HUES64 (cell line): ENCODE data around the gene TBC1D22A.

Experiments
- H3K27ac ChIP-seq: 2 replicates; pipeline ENCODE4 v1.7.0; 2013; ENCODE audit warnings: low read depth, low read length, inconsistent platforms
- H3K27me3 ChIP-seq: 2 replicates; pipeline ENCODE4 v1.6.1; 2013; ENCODE audit warnings: mild to moderate bottlenecking, low read length; ENCODE audit not compliant: insufficient read depth
- H3K36me3 ChIP-seq: 2 replicates; pipeline ENCODE4 v1.6.1; 2013; ENCODE audit warnings: mild to moderate bottlenecking, low read length; ENCODE audit not compliant: insufficient read depth
- H3K4me1 ChIP-seq: 2 replicates; pipeline ENCODE4 v1.6.1; 2013; ENCODE audit warnings: mild to moderate bottlenecking, low read length, moderate library complexity; ENCODE audit not compliant: insufficient read depth
- H3K4me3 ChIP-seq: 2 replicates; pipeline ENCODE4 v1.5.1; 2013; ENCODE audit warnings: mild to moderate bottlenecking, low read length, moderate library complexity
- H3K9ac ChIP-seq: 2 replicates; pipeline ENCODE4 v1.6.1; 2013; ENCODE audit warnings: mild to moderate bottlenecking, low read depth, low read length
- H3K9me3 ChIP-seq: 2 replicates; pipeline ENCODE4 v1.6.1; 2013; ENCODE audit warnings: low read depth, low read length; ENCODE audit not compliant: insufficient read depth
- WGBS: fragments of 150-250, 120-280 bp; methylation state at CpG from one replicate; pipeline ENCODE4 v1.1.7; 2013; ENCODE audit warnings: missing lambda C conversion rate; 5-methylcytosine and 5-hydroxymethylcytosine counted together

Gene TBC1D22A

DNA sequence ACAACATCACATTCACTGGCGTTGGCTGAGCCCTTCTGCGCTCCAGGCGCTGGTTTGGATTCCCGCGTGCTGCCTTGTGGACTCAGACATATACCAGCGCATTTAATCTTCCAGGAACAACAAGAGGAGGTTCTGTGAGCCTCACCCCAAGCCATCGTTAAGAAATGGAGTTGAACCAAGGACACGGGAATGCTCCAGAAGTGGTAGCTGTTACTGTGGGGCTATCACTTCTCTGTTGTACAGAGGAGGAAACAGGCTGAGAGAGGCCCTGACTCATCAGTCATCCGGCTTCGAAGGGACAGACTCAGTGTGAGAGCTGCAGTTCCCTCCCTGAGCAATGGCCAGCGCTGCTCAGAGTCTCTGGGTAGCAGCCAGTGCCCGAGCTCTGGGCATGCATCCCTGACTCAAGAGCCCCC, 291.3 kb downstream of the TBC1D22A start:
- no peaks in the 10 kb centered on the region for H3K36me3 ChIP-seq
- H3K9ac ChIP-seq: no peak overlapping the region
- no peaks in the 10 kb centered on the region for H3K9me3 ChIP-seq
- WGBS: 92% methylated on average over 12 of the region's 12 CpGs
- H3K4me3 ChIP-seq: no peak overlapping the region
- peaks cover 6% of the 10 kb centered on the region; the same call in 1 of the 2 replicates for H3K4me1 ChIP-seq
- H3K27ac ChIP-seq: no peak overlapping the region
- H3K27me3 ChIP-seq: no peaks in the 10 kb centered on the region

- Histone ChIP-seq H3K36me3 (no peaks in the 10 kb centered on the region), H3K4me1 (peaks cover 6% of the 10 kb centered on the region; the same call in 1 of the 2 replicates), H3K9me3 (no peaks in the 10 kb centered on the region), H3K27ac (no peak overlapping the region), H3K9ac (no peak overlapping the region), H3K27me3 (no peaks in the 10 kb centered on the region), H3K4me3 (no peak overlapping the region)
- 94% methylated on average over 28 of the region's 28 CpGs for WGBS
These were observed 292.0 kb downstream of the TBC1D22A start for GRCh38 chr22:47054231-47055072.

GRCh38 chr22:47055073-47055355, 292.6 kb downstream of the TBC1D22A start:
- 95% methylated on average over 5 of the region's 5 CpGs for WGBS
- H3K27ac ChIP-seq: no peak overlapping the region
- no peak overlapping the region for H3K9ac ChIP-seq

DNA sequence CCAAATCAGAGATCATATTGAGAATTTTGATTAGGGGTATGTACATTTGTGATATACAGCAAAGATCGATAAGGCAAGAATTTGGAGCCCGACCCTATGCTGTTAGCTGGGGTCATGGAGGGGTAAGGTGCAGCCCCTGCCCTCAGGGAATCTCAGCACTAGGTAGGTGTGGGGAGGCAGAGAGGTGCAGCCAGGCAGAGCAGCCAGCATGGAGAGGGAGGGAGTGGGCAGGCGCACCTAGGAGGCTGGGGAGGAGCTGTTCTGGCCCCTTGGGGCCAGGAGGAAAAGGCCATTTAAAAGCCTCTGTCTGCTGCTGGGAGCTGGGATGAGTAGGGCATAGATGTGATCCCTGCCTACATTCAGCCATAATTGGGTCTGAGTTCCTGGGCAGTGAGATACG, 293.0 kb downstream of the TBC1D22A start:
- no peak overlapping the region for H3K27ac ChIP-seq
- no peaks in the 10 kb centered on the region for H3K27me3 ChIP-seq
- 97% methylated on average over 4 of the region's 4 CpGs for WGBS
- H3K9me3 ChIP-seq: no peaks in the 10 kb centered on the region
- no peaks in the 10 kb centered on the region for H3K36me3 ChIP-seq
- H3K9ac ChIP-seq: no peak overlapping the region
- peaks cover 6% of the 10 kb centered on the region; the same call in 1 of the 2 replicates for H3K4me1 ChIP-seq
- H3K4me3 ChIP-seq: no peak overlapping the region

More at GRCh38 chr22:47055073-47055355, 292.6 kb downstream of the TBC1D22A start:
- H3K4me3 ChIP-seq: no peak overlapping the region
- H3K4me1 ChIP-seq: peaks cover 6% of the 10 kb centered on the region; the same call in 1 of the 2 replicates
- no peaks in the 10 kb centered on the region for H3K36me3 ChIP-seq
- H3K27me3 ChIP-seq: no peaks in the 10 kb centered on the region
- no peaks in the 10 kb centered on the region for H3K9me3 ChIP-seq

DNA sequence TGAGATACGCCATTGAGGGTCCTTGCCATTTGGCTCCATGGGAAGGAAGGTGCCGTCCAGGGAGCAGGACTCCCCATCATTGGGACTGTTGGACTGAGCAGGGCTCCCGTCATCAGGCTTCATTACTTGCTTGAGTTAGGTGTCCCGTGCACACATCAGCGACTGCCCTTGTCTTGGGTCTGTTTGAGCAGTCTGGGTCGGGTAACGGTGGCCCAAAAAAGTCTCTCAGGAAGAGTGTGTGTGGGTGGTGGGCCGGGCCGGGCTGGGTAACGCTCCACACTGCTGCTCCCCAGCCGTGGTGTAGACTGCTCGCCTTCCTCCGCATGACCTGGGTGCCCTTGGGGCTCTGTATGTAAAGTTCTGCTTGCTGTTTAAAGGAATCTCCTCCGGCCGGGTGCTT, 293.5 kb downstream of the TBC1D22A start:
- H3K36me3 ChIP-seq: no peaks in the 10 kb centered on the region
- 93% methylated on average over 15 of the region's 15 CpGs for WGBS

GRCh38 chr22:47056361-47056760, 293.9 kb downstream of the TBC1D22A start:
- 96% methylated on average over 9 of the region's 9 CpGs for WGBS

More for the DNA sequence above, 293.5 kb downstream of the TBC1D22A start:
- H3K27me3 ChIP-seq: no peaks in the 10 kb centered on the region
- no peak overlapping the region for H3K9ac ChIP-seq
- H3K27ac ChIP-seq: no peak overlapping the region
- no peaks in the 10 kb centered on the region for H3K9me3 ChIP-seq
- H3K4me1 ChIP-seq: peaks cover 6% of the 10 kb centered on the region; the same call in 1 of the 2 replicates
- no peak overlapping the region for H3K4me3 ChIP-seq

DNA sequence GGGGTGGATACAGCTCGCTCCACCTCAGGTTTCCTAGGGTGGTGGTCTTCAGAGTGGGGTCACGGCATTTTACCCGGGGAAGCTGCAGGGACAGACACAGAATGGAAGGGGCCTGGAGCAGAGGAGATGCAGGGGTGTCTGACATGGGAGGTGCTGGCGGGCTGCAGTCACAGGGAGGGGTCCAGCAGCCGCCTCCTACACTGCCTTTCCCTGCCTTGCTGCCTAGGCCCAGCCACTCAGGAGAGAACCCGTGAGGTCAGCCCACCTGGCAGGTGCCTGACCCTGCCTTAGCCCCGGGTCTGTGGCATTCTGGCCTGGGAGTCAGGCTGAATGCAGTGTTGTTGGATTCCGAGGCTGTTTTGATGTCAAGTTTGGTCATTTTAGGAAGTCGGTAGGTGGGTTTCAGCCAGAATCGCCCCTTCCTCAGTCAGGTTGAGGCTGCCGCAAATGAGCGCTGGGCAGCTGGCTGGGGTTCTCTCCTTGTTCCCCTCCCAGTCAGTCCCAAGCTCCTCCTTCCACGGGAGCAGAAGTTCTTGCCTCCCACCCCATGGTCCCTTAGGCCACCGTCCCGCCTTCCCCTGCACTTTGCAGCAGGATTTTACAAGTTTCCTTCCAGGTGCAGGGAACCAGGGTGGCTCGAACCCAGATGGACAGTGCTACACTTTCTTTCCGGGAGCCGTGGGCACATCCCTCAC, 294.5 kb downstream of the TBC1D22A start:
- H3K36me3 ChIP-seq: no peaks in the 10 kb centered on the region
- 95% methylated on average over 18 of the region's 18 CpGs for WGBS

More at GRCh38 chr22:47056361-47056760, 293.9 kb downstream of the TBC1D22A start:
- Histone ChIP-seq H3K4me3 (no peak overlapping the region), H3K9ac (no peak overlapping the region), H3K4me1 (peaks cover 4% of the 10 kb centered on the region; the same call in 1 of the 2 replicates), H3K27me3 (no peaks in the 10 kb centered on the region), H3K36me3 (no peaks in the 10 kb centered on the region), H3K27ac (no peak overlapping the region), H3K9me3 (no peaks in the 10 kb centered on the region)

GRCh38 chr22:47057916-47058585, 295.6 kb downstream of the TBC1D22A start:
- no peaks in the 10 kb centered on the region for H3K9me3 ChIP-seq
- WGBS: 95% methylated on average over 16 of the region's 16 CpGs
- H3K36me3 ChIP-seq: no peaks in the 10 kb centered on the region
- no peak overlapping the region for H3K4me3 ChIP-seq
- no peak overlapping the region for H3K9ac ChIP-seq
- H3K27ac ChIP-seq: no peak overlapping the region
- no peaks in the 10 kb centered on the region for H3K4me1 ChIP-seq
- H3K27me3 ChIP-seq: no peaks in the 10 kb centered on the region

More for the DNA sequence above, 294.5 kb downstream of the TBC1D22A start:
- Histone ChIP-seq H3K4me3 (no peak overlapping the region), H3K4me1 (no peaks in the 10 kb centered on the region), H3K9me3 (no peaks in the 10 kb centered on the region), H3K9ac (no peak overlapping the region), H3K27ac (no peak overlapping the region), H3K27me3 (no peaks in the 10 kb centered on the region)

GRCh38 chr22:47059076-47059475, 296.6 kb downstream of the TBC1D22A start:
- no peaks in the 10 kb centered on the region for H3K9me3 ChIP-seq
- H3K4me1 ChIP-seq: no peaks in the 10 kb centered on the region
- no peak overlapping the region for H3K4me3 ChIP-seq
- no peaks in the 10 kb centered on the region for H3K27me3 ChIP-seq
- H3K9ac ChIP-seq: no peak overlapping the region
- H3K27ac ChIP-seq: no peak overlapping the region
- WGBS: 95% methylated on average over 15 of the region's 15 CpGs
- no peaks in the 10 kb centered on the region for H3K36me3 ChIP-seq

DNA sequence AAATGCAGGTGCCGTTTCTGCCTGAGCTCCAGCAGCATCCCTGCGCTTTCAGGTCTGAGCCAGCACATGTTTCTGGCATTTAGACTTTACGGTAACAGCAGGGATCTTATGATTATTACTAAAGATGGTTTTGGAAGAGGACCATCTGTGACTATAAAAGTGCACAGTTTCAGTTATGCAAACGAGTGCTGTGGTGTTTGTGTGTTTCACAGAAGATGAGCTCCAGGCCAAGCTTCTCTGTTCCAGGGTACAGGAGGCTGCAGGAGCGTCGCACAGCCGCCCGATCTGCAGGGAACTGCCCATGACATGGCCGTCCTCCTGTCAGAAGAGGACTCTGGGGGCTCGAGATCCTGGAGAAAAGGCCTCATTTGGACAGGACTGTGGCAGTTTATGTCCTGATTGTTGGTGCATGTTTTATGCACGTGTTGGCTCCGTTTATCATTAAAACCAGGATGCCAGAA, 297.3 kb downstream of the TBC1D22A start:
- Histone ChIP-seq H3K4me1 (no peaks in the 10 kb centered on the region), H3K4me3 (no peak overlapping the region), H3K9me3 (no peaks in the 10 kb centered on the region), H3K36me3 (no peaks in the 10 kb centered on the region), H3K27ac (no peak overlapping the region), H3K9ac (no peak overlapping the region), H3K27me3 (no peaks in the 10 kb centered on the region)
- 94% methylated on average over 12 of the region's 12 CpGs for WGBS

DNA sequence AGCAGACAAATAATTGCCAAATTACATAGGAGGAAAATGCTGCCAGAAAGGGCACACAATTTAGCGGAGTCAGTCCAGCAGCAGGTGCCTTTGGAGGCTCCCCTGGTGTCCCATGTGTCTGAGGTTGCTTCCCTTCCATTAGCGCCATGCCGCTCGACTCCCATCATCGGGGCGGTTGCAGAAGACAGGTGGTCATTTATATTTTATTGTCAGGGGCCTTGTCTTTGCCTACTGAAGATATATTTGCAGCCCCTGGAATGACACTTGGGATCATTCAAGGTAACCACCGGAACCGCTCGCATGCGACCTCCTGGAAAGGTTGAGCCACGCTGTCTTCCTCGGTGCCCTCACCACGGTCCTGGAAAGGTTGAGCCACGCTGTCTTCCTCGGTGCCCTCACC, 298.3 kb downstream of the TBC1D22A start:
- Histone ChIP-seq H3K9me3 (no peaks in the 10 kb centered on the region), H3K4me1 (no peaks in the 10 kb centered on the region), H3K4me3 (no peak overlapping the region), H3K9ac (no peak overlapping the region), H3K36me3 (no peaks in the 10 kb centered on the region), H3K27ac (no peak overlapping the region), H3K27me3 (no peaks in the 10 kb centered on the region)
- WGBS: 97% methylated on average over 15 of the region's 15 CpGs
